ENCODE results near the gene RAB27A.

- TF ChIP-seq CTCF (IDR thresholded peaks at IDR 0.05) = no peak
- no peak for TF ChIP-seq POLR2A (IDR thresholded peaks at IDR 0.05)
Measured at GRCh38 chr15:55256281-55257011, 33.2 kb downstream of the RAB27A start.
